HUES6 (cell line): Measurements from ENCODE around the gene PPP1R12A.

Experiments used
- H3K27ac ChIP-seq: 2 replicates; pipeline ENCODE4 v1.7.0; 2013; ENCODE audit warnings: low read depth, mild to moderate bottlenecking, low read length, inconsistent platforms
- H3K27me3 ChIP-seq: 2 replicates; pipeline ENCODE4 v1.6.1; 2013; ENCODE audit warnings: low read length; ENCODE audit not compliant: control insufficient read depth, insufficient read depth
- H3K36me3 ChIP-seq: 2 replicates; pipeline ENCODE4 v1.6.1; 2013; ENCODE audit warnings: low read length; ENCODE audit not compliant: control insufficient read depth, insufficient read depth
- H3K4me1 ChIP-seq: 2 replicates; pipeline ENCODE4 v1.6.1; 2013; ENCODE audit warnings: low read length; ENCODE audit not compliant: control insufficient read depth, insufficient read depth
- H3K4me3 ChIP-seq: 2 replicates; pipeline ENCODE4 v1.5.1; 2013; ENCODE audit warnings: low read depth, low read length
- H3K9ac ChIP-seq: one replicate; pipeline ENCODE4 v1.6.1; 2013; ENCODE audit warnings: mild to moderate bottlenecking, low read length
- H3K9me3 ChIP-seq: 2 replicates; pipeline ENCODE4 v1.6.1; 2013; ENCODE audit warnings: low read depth, low read length; ENCODE audit not compliant: control insufficient read depth, insufficient read depth

PPP1R12A gene

GRCh38 chr12:79871621-79872020 lies 63.3 kb downstream of the PPP1R12A start:
- Histone ChIP-seq H3K9me3 (no peaks in the 10 kb centered on the region), H3K27me3 (no peaks in the 10 kb centered on the region), H3K9ac (no peak overlapping the region), H3K27ac (no peak overlapping the region), H3K4me1 (peaks cover 21% of the 10 kb centered on the region), H3K4me3 (no peak overlapping the region), H3K36me3 (peaks cover 38% of the 10 kb centered on the region)

GRCh38 chr12:79870916-79871315 lies 64.0 kb downstream of the PPP1R12A start:
- Histone ChIP-seq H3K4me1 (peaks cover 14% of the 10 kb centered on the region), H3K9ac (no peak overlapping the region), H3K27ac (no peak overlapping the region), H3K27me3 (no peaks in the 10 kb centered on the region), H3K9me3 (no peaks in the 10 kb centered on the region), H3K4me3 (no peak overlapping the region), H3K36me3 (peaks cover 38% of the 10 kb centered on the region)

- H3K27ac ChIP-seq: no peak overlapping the region
- no peaks in the 10 kb centered on the region for H3K9me3 ChIP-seq
- H3K4me3 ChIP-seq: no peak overlapping the region
- no peak overlapping the region for H3K9ac ChIP-seq
- no peaks in the 10 kb centered on the region for H3K36me3 ChIP-seq
- no peaks in the 10 kb centered on the region; the same call in 1 of the 2 replicates for H3K4me1 ChIP-seq
- no peaks in the 10 kb centered on the region for H3K27me3 ChIP-seq
These were observed 75.3 kb downstream of the PPP1R12A start for GRCh38 chr12:79859646-79860045.

GRCh38 chr12:79858518-79858917 lies 76.4 kb downstream of the PPP1R12A start:
- no peaks in the 10 kb centered on the region for H3K27me3 ChIP-seq
- H3K9me3 ChIP-seq: no peaks in the 10 kb centered on the region
- H3K4me1 ChIP-seq: no peaks in the 10 kb centered on the region; the same call in 1 of the 2 replicates
- no peak overlapping the region for H3K9ac ChIP-seq
- H3K27ac ChIP-seq: no peak overlapping the region
- H3K36me3 ChIP-seq: no peaks in the 10 kb centered on the region
- no peak overlapping the region for H3K4me3 ChIP-seq

- H3K9me3 ChIP-seq: peaks cover 2% of the 10 kb centered on the region; the same call in 1 of the 2 replicates
- no peaks in the 10 kb centered on the region for H3K36me3 ChIP-seq
- no peak overlapping the region for H3K27ac ChIP-seq
- H3K27me3 ChIP-seq: no peaks in the 10 kb centered on the region
- H3K9ac ChIP-seq: no peak overlapping the region
- no peak overlapping the region for H3K4me3 ChIP-seq
- H3K4me1 ChIP-seq: no peaks in the 10 kb centered on the region; the same call in 1 of the 2 replicates
These were observed 77.2 kb downstream of the PPP1R12A start for GRCh38 chr12:79857675-79858074.

GRCh38 chr12:79850610-79851299 lies 84.1 kb downstream of the PPP1R12A start:
- no peaks in the 10 kb centered on the region for H3K36me3 ChIP-seq
- no peak overlapping the region for H3K27ac ChIP-seq

GRCh38 chr12:79848339-79848738 lies 86.6 kb downstream of the PPP1R12A start:
- Histone ChIP-seq H3K4me3 (no peak overlapping the region), H3K36me3 (peaks cover 16% of the 10 kb centered on the region), H3K9ac (no peak overlapping the region), H3K4me1 (peaks cover 25% of the 10 kb centered on the region), H3K9me3 (peaks cover 12% of the 10 kb centered on the region; the same call in 1 of the 2 replicates), H3K27ac (no peak overlapping the region), H3K27me3 (no peaks in the 10 kb centered on the region)

More at GRCh38 chr12:79850610-79851299, 84.1 kb downstream of the PPP1R12A start:
- Histone ChIP-seq H3K4me1 (peaks cover 13% of the 10 kb centered on the region; the same call in 1 of the 2 replicates), H3K27me3 (no peaks in the 10 kb centered on the region), H3K9me3 (peaks cover 12% of the 10 kb centered on the region; the same call in 1 of the 2 replicates), H3K9ac (no peak overlapping the region), H3K4me3 (no peak overlapping the region)

GRCh38 chr12:79847417-79847816 lies 87.5 kb downstream of the PPP1R12A start:
- Histone ChIP-seq H3K9ac (no peak overlapping the region), H3K4me1 (peaks cover 25% of the 10 kb centered on the region), H3K4me3 (no peak overlapping the region), H3K36me3 (peaks cover 22% of the 10 kb centered on the region), H3K27ac (no peak overlapping the region), H3K9me3 (peaks cover 7% of the 10 kb centered on the region; the same call in 1 of the 2 replicates), H3K27me3 (no peaks in the 10 kb centered on the region)

- H3K4me3 ChIP-seq: no peak overlapping the region
- peak overlapping the region; percentile 59; the same call in 1 of the 2 replicates for H3K27ac ChIP-seq
- no peak overlapping the region for H3K9ac ChIP-seq
- peaks cover 35% of the 10 kb centered on the region for H3K36me3 ChIP-seq
- H3K27me3 ChIP-seq: no peaks in the 10 kb centered on the region
- peaks cover 6% of the 10 kb centered on the region for H3K9me3 ChIP-seq
- H3K4me1 ChIP-seq: peaks cover 23% of the 10 kb centered on the region
These were observed 90.2 kb downstream of the PPP1R12A start for GRCh38 chr12:79844693-79845092.

- H3K9me3 ChIP-seq: peaks cover 13% of the 10 kb centered on the region
- peak overlapping the region; percentile 59; the same call in 1 of the 2 replicates for H3K27ac ChIP-seq
- peaks cover 42% of the 10 kb centered on the region for H3K36me3 ChIP-seq
- no peak overlapping the region for H3K4me3 ChIP-seq
- peaks cover 18% of the 10 kb centered on the region for H3K4me1 ChIP-seq
- H3K9ac ChIP-seq: no peak overlapping the region
- no peaks in the 10 kb centered on the region for H3K27me3 ChIP-seq
These were observed 90.9 kb downstream of the PPP1R12A start for GRCh38 chr12:79843978-79844377.

GRCh38 chr12:79842630-79843029 lies 92.3 kb downstream of the PPP1R12A start:
- peaks cover 27% of the 10 kb centered on the region for H3K9me3 ChIP-seq
- H3K27ac ChIP-seq: no peak overlapping the region
- no peak overlapping the region for H3K4me3 ChIP-seq
- H3K9ac ChIP-seq: no peak overlapping the region
- H3K4me1 ChIP-seq: peaks cover 12% of the 10 kb centered on the region
- H3K36me3 ChIP-seq: peaks cover 55% of the 10 kb centered on the region
- no peaks in the 10 kb centered on the region for H3K27me3 ChIP-seq
